ENCODE data around the gene ATP5PB. TPM values are rescaled to one million over a fixed set of nuclear protein-coding genes. Genes with fewer than 3 reads are reported as not detected.

ATP5PB gene
- total RNA-seq, 4 donors from 2014 or later = 135 to 159 (median 142) TPM

GRCh38 chr1:111424281-111424680 is 25.0 kb upstream of the ATP5PB start:
- ATAC-seq (ENCODE audit: low FRiP score) (no peak), DNase-seq (ENCODE audit: low spot score) (no peak)
- TF ChIP-seq CTCF (IDR thresholded peaks at IDR 0.05) = no peak

- no peak for ATAC-seq (ENCODE audit: low FRiP score)
Observed at GRCh38 chr1:111436726-111437125, 12.5 kb upstream of the ATP5PB start.

GRCh38 chr1:111439461-111440351 is 9.6 kb upstream of the ATP5PB start:
- no peak for DNase-seq (ENCODE audit: low spot score)
- ATAC-seq (ENCODE audit: low FRiP score) = no peak
- TF ChIP-seq CTCF (IDR thresholded peaks at IDR 0.05) = no peak

More at GRCh38 chr1:111436726-111437125, 12.5 kb upstream of the ATP5PB start:
- no peak for TF ChIP-seq CTCF (IDR thresholded peaks at IDR 0.05)
- no peak for DNase-seq (ENCODE audit: low spot score)

- TF ChIP-seq CTCF (IDR thresholded peaks at IDR 0.05) = no peak
- DNase-seq (ENCODE audit: low spot score) (no peak), ATAC-seq (ENCODE audit: low FRiP score) (no peak)
Observed at GRCh38 chr1:111441573-111442192, 7.6 kb upstream of the ATP5PB start.

GRCh38 chr1:111442457-111442856 is 6.8 kb upstream of the ATP5PB start:
- no peak for TF ChIP-seq CTCF (IDR thresholded peaks at IDR 0.05)
- DNase-seq (ENCODE audit: low spot score) (no peak), ATAC-seq (ENCODE audit: low FRiP score) (no peak)

- ATAC-seq (ENCODE audit: low FRiP score) (no peak), DNase-seq (ENCODE audit: low spot score) (no peak)
- TF ChIP-seq CTCF (IDR thresholded peaks at IDR 0.05) = no peak
Observed at GRCh38 chr1:111444031-111444430, 5.2 kb upstream of the ATP5PB start.

Data from omental fat pad (tissue), 4 donors.